AG04449 (cell line): ENCODE data around the gene IQSEC3.
"Not testable (repeated sequence)": the region's sequence is repeated elsewhere in the genome, so short reads cannot be mapped to it uniquely, and the experiment has no call there.

Source experiments
- CTCF ChIA-PET: fragments of 350-600 bp; formaldehyde crosslinking; extraction: SDS; loops from one replicate; lab custom pipeline; 2021; ENCODE audit warnings: antibody characterized with exemption; lab: Yijun Ruan, JAX
- POLR2A ChIA-PET: fragments of 400-600, 350-600 bp; formaldehyde crosslinking; extraction: SDS; loops from one replicate; lab custom pipeline; 2020; ENCODE audit warnings: antibody characterized with exemption, inconsistent platforms; lab: Yijun Ruan, JAX
- DNase-seq: peaks from one replicate; pipeline ENCODE4 v3.0.0-alpha.2; 2010; ENCODE audit warnings: low read depth, low spot score
- H3K4me3 ChIP-seq: 2 replicates; pipeline ENCODE4 v1.5.1; 2011; ENCODE audit warnings: low read depth, mild to moderate bottlenecking, control low read depth, low read length
- TF ChIP-seq, protein P1 (sequence below): IDR thresholded peaks from one replicate; pipeline ENCODE4 v1.5.1; 2011; ENCODE audit warnings: mild to moderate bottlenecking, moderate library complexity, low read length, control low read depth, inconsistent platforms; ENCODE audit not compliant: insufficient read depth; ENCODE audit errors: missing control alignments

IQSEC3 gene

DNA sequence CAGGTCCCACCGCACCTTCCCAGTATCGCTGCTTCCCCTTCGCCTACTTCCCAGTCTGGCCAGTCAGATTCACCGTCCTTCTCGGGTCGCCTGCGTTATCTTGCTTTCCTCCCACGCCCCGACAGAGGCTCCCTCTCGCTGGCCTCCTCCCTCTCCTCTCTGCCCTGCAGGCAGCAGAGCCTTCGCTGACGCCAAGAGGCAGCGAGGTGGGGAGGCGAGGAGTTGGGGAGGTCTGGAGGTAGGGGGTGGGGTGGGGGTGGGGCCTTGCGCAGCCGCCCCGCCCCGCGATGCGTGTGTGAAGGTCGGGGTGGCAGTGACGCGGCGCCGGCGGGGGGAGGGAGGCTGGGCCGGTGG is at the start of gene IQSEC3:
Gene IQSEC3 (plus strand): TSS at position 340 of the 354 bp plus-strand sequence. CDS start 116 bp downstream, outside the sequence.
- CTCF ChIA-PET, POLR2A ChIA-PET, DNase-seq, H3K4me3 ChIP-seq: not testable (repeated sequence)

DNA sequence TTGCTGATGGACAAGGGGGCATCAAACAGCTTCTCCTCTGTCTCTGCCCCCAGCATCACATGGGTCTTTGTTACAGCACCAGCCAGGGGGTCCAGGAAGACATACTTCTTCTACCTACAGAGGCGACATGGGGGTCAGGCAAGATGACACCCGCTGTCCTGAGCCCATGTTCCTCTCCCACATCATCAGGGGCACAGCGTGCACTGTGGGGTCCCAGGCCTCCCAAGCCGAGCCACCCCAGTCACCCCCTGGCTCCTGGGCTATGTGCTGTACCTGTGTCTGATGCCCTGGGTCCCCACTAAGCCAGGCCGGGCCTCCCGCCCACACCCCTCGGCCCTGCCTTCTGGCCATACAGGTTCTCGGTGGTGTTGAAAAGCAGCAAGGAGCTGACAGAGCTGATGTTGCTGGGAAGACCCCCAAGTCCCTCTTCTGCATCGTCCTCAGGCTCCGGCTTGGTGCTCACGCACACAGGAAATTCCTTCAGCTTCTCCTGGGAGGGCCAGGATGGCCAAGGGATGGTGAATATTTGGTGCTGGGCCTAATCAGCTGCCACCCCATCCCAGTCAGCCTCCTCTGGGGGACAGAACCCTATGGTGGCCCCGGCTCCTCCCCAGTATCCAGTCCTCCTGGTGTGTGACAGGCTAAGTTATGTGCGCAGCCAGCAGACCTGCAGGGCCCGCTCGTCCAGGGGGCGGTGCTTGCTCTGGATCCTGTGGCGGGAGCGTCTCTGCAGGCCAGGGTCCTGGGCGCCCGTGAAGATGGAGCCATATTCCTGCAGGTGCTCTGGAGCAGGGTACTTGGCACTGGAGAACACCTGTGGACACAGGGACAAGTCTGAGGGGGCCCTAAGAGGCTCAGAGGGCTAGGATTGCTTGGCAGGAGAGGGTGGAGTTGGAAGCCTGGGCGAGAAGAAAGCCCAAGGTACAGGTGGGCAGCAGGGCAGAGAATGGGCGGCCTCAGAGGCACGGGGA is 48.9 kb upstream of the IQSEC3 start:
- CTCF ChIA-PET, DNase-seq, POLR2A ChIA-PET, H3K4me3 ChIP-seq: not testable (repeated sequence)

DNA sequence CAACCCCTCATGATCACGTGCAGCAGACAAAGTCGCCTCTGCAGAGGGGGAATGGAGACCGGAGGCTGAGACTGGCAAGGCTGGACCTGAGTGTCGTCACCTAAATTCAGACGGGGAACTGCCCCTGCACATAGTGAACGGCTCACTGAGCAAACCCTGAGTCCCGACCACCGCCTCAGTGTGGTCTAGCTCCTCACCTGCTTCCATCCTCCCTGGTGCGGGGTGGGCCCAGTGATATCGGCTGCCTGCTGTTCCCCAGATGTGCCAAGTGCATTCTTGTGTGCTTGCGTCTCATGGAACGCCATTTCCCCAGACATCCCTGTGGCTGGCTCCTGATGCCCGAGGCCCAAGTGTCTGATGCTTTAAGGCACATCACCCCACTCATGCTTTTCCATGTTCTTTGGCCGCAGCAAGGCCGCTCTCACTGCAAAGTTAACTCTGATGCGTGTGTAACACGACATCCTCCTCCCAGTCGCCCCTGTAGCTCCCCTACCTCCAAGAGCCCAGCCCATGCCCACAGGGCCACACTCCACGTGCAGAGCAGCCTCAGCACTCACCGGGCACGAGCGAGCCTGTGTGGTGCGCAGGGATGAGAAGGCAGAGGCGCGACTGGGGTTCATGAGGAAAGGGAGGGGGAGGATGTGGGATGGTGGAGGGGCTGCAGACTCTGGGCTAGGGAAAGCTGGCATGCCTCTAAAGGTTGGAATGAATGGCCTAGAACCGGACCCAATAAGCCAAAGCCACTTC is 47.6 kb upstream of the IQSEC3 start:
- DNase-seq, POLR2A ChIA-PET, CTCF ChIA-PET, H3K4me3 ChIP-seq: not testable (repeated sequence)

DNA sequence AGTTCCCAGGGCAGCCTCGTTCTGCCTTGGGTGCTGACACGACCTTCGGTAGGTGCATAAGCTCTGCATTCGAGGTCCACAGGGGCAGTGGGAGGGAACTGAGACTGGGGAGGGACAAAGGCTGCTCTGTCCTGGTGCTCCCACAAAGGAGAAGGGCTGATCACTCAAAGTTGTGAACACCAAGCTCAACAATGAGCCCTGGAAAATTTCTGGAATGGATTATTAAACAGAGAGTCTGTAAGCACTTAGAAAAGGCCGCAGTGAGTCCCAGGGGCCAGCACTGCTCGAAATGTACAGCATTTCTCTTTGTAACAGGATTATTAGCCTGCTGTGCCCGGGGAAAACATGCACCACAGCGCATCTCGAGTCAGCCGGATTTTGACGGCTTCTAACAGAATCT is 46.7 kb upstream of the IQSEC3 start:
- CTCF ChIA-PET, DNase-seq, POLR2A ChIA-PET, H3K4me3 ChIP-seq: not testable (repeated sequence)

DNA sequence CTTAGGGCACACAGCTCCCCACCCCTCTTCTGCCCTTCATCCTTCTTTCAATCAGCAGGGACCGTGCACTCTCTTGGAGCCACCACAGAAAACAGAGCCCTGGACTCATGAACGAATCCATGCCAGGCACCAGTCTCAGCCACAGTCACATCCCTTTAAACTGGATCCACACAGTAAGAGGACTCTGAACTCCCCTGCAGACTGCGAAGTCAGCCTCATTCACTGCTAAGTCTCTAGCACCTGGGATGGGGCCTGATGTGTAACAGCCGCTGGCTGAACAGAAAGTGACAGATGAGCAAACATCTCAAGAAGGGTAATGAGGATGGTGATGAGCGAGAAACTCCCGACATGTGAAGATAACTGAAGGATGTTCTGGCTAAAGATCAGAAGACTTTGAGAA is 45.8 kb upstream of the IQSEC3 start:
- DNase-seq, result no peak

DNA sequence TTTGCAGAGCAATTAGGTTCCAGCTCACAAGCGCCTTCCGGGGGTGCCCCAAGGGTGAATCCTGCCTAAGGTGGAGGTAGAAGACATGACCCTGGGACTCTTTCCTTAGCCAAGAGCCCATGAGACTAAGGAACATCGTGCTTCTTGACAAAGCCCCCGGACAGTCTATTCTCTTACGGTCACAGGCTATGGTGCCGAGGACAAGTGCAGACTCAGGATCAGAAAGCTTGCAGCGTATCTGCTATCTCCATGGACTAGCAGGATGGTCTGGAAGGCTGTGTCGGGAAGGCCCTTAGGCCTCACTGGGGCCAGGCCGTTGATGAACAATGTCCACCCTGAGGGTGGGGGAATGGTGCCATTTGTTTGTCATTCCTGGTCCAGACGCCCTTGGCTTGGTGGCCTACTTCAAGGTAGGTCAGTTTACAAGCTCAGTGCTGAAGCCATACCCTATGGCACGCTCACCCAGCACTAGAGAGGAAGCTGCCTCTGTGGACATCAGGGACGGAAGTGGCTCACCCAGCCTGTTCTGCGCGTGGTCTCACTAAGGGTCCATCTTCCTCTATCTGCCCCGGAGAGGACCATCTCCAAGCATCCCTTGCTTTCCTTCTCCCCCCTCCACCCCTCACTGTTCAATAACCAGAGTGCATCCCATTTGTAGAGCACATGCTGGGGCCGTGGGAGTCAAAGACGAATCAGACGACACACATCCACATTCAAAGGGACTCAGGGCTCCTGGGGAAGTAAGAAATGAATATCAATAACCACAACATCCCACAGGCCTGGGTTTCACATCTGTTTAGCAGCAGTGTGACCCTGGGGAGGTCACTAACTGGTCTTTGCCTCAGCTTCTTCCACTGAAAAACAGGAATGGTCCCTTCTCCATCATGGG is 45.0 kb upstream of the IQSEC3 start:
- POLR2A ChIA-PET, result no interaction called here
- CTCF ChIA-PET, result no interaction called here
- TF ChIP-seq, protein P1, sequence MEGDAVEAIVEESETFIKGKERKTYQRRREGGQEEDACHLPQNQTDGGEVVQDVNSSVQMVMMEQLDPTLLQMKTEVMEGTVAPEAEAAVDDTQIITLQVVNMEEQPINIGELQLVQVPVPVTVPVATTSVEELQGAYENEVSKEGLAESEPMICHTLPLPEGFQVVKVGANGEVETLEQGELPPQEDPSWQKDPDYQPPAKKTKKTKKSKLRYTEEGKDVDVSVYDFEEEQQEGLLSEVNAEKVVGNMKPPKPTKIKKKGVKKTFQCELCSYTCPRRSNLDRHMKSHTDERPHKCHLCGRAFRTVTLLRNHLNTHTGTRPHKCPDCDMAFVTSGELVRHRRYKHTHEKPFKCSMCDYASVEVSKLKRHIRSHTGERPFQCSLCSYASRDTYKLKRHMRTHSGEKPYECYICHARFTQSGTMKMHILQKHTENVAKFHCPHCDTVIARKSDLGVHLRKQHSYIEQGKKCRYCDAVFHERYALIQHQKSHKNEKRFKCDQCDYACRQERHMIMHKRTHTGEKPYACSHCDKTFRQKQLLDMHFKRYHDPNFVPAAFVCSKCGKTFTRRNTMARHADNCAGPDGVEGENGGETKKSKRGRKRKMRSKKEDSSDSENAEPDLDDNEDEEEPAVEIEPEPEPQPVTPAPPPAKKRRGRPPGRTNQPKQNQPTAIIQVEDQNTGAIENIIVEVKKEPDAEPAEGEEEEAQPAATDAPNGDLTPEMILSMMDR, result no peak
- DNase-seq, result no peak
- H3K4me3 ChIP-seq, result no peak overlapping the region

More for the DNA sequence above, 45.8 kb upstream of the IQSEC3 start:
- POLR2A ChIA-PET, result no interaction called here
- CTCF ChIA-PET, result no interaction called here
- TF ChIP-seq, protein P1, result no peak
- no peak overlapping the region for H3K4me3 ChIP-seq

DNA sequence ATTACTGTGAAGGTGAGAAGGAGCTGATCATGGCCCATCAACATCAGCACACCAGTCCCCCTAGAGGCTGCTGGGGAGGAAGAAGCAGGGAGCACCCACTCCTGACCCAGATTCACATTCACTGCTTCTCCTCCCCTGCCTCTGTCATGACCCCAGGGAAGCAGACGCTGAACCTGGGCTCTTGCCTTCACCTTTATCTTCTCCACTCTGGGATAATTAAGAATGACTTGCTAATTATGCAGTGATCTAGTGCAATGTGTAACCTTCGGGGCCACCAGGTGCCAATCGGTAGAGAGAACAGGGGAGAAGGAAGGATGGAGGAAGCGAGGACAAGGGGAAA is 44.4 kb upstream of the IQSEC3 start:
- TF ChIP-seq, protein P1, result no peak
- ChIA-PET CTCF (no interaction called here), POLR2A (no interaction called here)
- no peak for DNase-seq
- no peak overlapping the region for H3K4me3 ChIP-seq
